Brain microvascular endothelial cell (primary cell): Measurements from ENCODE around the gene E4F1.

Experiments used
- DNase-seq: peaks from one replicate; pipeline ENCODE4 v3.0.0-alpha.2; 2020
- H3K27ac ChIP-seq: fragments of 250-450 bp; sonication (Bioruptor Pico); 2 replicates; pipeline ENCODE4 v1.5.1; 2020; ENCODE audit warnings: mild to moderate bottlenecking, moderate library complexity
- H3K27me3 ChIP-seq: fragments of 250-450 bp; sonication (Bioruptor Pico); replicated peaks from 2 replicates; pipeline ENCODE4 v1.5.1; 2020; ENCODE audit warnings: mild to moderate bottlenecking
- H3K36me3 ChIP-seq: fragments of 250-450 bp; sonication (Bioruptor Pico); replicated peaks from 2 replicates; pipeline ENCODE4 v1.5.1; 2020; ENCODE audit warnings: mild to moderate bottlenecking
- H3K4me3 ChIP-seq: 2 replicates; pipeline ENCODE4 v1.5.1; 2011; ENCODE audit warnings: low read depth, mild to moderate bottlenecking, control low read depth, low read length, moderate library complexity
- in situ Hi-C: cut with HindIII; loops from 2 replicates; pipeline ENCODE4 v1.10.0; 2017; ENCODE audit warnings: low sequenced_read_pairs, low pct_ligation_motif_present
- TF ChIP-seq, protein P1 (sequence below): IDR thresholded peaks from 2 replicates; pipeline ENCODE4 v1.5.1; 2011; ENCODE audit warnings: low read depth, mild to moderate bottlenecking, moderate library complexity, low read length, control low read depth, inconsistent platforms; ENCODE audit errors: missing control alignments

Gene E4F1

GRCh38 chr16:2195322-2196161, 27.8 kb upstream of the E4F1 start:
- TF ChIP-seq, protein P1, sequence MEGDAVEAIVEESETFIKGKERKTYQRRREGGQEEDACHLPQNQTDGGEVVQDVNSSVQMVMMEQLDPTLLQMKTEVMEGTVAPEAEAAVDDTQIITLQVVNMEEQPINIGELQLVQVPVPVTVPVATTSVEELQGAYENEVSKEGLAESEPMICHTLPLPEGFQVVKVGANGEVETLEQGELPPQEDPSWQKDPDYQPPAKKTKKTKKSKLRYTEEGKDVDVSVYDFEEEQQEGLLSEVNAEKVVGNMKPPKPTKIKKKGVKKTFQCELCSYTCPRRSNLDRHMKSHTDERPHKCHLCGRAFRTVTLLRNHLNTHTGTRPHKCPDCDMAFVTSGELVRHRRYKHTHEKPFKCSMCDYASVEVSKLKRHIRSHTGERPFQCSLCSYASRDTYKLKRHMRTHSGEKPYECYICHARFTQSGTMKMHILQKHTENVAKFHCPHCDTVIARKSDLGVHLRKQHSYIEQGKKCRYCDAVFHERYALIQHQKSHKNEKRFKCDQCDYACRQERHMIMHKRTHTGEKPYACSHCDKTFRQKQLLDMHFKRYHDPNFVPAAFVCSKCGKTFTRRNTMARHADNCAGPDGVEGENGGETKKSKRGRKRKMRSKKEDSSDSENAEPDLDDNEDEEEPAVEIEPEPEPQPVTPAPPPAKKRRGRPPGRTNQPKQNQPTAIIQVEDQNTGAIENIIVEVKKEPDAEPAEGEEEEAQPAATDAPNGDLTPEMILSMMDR, result no peak
- Histone ChIP-seq H3K4me3 (no peak overlapping the region), H3K36me3 (no peaks in the 10 kb centered on the region), H3K27ac (no peak overlapping the region), H3K27me3 (peaks cover 44% of the 10 kb centered on the region)
- in situ Hi-C loops, result no loop called here
- DNase-seq, result no peak

- no peak within 1 kb of the TSS for H3K27ac ChIP-seq
- H3K4me3 ChIP-seq, result peak within 1 kb of the TSS; percentile 17
- no peaks in the 10 kb centered on the region for H3K36me3 ChIP-seq
- in situ Hi-C loops, result no loop called here
- H3K27me3 ChIP-seq, result peaks cover 44% of the 10 kb centered on the region
- TF ChIP-seq, protein P1, result no peak
- DNase-seq, result no peak
Measured at GRCh38 chr16:2196162-2196980, 27.0 kb upstream of the E4F1 start, which contains the start of gene CASKIN1. Gene CASKIN1, minus strand, starts transcription at chr16:2196605. Its CDS starts 173 bp downstream, at chr16:2196432.

- TF ChIP-seq, protein P1, result no peak
- H3K27ac ChIP-seq, result no peak overlapping the region
- H3K36me3 ChIP-seq, result no peaks in the 10 kb centered on the region
- H3K27me3 ChIP-seq, result peaks cover 44% of the 10 kb centered on the region
- no peak for DNase-seq
- in situ Hi-C loops, result no loop called here
- no peak overlapping the region for H3K4me3 ChIP-seq
Measured at GRCh38 chr16:2196981-2197511, 26.3 kb upstream of the E4F1 start.

DNA sequence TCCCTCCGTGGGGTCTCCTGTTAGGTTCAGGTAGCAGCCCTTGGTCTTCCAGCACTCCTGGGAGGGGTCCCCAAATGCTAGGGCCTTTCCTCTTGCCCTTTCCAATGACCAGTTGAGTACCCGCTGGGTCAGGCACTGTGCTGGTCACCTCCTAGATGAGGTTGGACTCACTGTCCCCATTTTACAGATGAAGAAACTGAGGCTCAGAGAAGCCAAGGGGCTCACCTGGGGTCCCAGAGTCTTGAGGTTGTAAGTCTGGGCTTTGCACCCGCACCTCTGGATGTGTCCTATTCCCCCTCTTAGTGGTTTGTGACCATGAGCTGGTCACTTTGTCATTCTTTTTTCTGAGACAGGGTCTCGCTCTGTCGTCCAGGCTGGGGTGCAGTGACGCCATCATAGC, 25.6 kb upstream of the E4F1 start:
- TF ChIP-seq, protein P1, result no peak
- H3K27me3 ChIP-seq, result peaks cover 44% of the 10 kb centered on the region
- H3K36me3 ChIP-seq, result no peaks in the 10 kb centered on the region
- H3K4me3 ChIP-seq, result no peak overlapping the region
- in situ Hi-C loops, result no loop called here
- no peak for DNase-seq
- no peak overlapping the region for H3K27ac ChIP-seq

- in situ Hi-C loops, result no loop called here
- TF ChIP-seq, protein P1, result no peak
- H3K27me3 ChIP-seq, result peaks cover 44% of the 10 kb centered on the region
Measured at GRCh38 chr16:2198283-2198682, 25.1 kb upstream of the E4F1 start.

More at GRCh38 chr16:2198283-2198682, 25.1 kb upstream of the E4F1 start:
- Histone ChIP-seq H3K27ac (no peak overlapping the region), H3K36me3 (no peaks in the 10 kb centered on the region), H3K4me3 (no peak overlapping the region)
- no peak for DNase-seq
